ENCODE data around the gene CHST11. TPM values are rescaled to one million over a fixed set of nuclear protein-coding genes. Genes with fewer than 3 reads are reported as not detected.
A peak's percentile ranks its signal among the peaks of the same experiment; 100 is the strongest.

The CHST11 gene
- total and polyA plus RNA-seq, 4 donors = 15.0 to 25.5 (median 18.8) TPM

DNA sequence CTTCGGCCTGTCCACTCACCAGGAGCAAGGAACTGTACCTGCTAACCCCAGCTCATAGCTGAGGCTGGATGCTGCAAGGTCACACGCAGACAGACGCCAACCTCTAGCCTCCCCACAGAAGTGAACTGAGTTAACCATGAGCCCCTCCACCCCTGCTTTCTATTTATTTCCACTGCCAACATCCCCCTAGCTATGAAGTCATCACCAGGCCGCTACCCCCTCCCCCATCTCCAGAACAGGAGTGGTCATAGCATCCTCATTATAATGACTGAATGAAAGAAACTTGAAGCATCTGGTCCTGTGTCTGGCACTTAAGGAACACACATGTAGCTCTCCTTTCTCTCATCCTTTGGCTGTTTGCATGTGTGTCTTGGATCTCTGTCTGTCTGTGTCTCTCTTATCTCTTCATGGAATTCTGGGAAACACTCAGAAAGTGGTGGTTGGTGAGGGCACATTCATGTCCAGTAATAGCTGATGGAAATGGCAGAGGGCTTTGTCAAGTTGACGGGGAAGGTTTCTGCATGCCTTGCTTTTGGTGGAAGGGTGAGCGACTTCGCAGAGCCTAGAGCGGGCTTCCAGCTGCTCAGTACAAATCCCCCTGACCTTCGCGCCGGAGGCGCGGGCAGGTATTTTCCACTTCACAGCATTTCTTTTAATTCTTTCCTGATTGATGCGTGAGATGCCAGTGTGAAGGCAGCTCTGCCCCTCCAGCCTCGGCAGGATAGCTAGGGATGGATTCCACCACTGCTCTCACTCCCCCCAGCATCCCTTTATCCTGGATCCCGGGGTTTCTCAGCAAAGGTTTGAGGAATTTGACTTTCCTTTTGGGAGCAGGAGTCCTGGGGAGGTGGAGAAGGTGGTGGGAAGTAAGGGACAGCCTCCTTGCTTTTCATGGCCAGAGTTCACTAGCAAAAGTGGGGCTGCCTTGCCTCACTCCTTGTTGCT lies 198.2 kb downstream of the CHST11 start:
- Histone ChIP-seq H3K4me3 (ENCODE audit: low read depth, low read length) (no peak overlapping the region), H3K36me3 (ENCODE audit: control insufficient read depth, insufficient read depth, low read length) (no peaks in the 10 kb centered on the region), H3K9me3 (ENCODE audit: control insufficient read depth, insufficient read depth, low read length) (no peaks in the 10 kb centered on the region), H3K27ac (ENCODE audit: low read depth, low read length) (no peak overlapping the region), H3K27me3 (ENCODE audit: control insufficient read depth, insufficient read depth, low read length) (no peaks in the 10 kb centered on the region), H3K4me1 (ENCODE audit: control insufficient read depth, insufficient read depth, low read length) (peaks cover 42% of the 10 kb centered on the region)
- WGBS (ENCODE audit: insufficient coverage) = 74% methylated on average over 7 of the region's 16 CpGs
- DNase-seq (ENCODE audit: low read depth in 4 of 6, low spot score in 6 of 6) = peak in 1 of 6 donors; percentile 41

DNA sequence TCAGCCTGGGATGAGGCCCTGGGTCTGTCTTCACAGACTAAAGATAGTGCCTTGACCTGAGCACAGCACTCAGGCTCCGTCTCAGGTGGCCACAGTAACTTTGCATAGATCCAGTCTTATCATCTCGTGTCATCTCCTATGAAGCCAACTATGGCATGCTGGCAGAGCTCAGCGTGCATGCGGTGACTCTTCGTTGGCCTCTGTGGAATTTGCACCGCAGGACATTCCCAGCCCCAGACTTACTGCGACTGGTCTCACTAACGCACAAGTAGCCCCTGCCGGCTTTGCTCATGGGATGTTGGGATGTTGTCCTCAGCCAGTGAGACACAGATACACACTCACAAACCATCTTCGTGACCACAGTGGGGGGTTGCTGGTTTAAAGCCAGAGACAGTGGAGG lies 199.6 kb downstream of the CHST11 start:
- no peak overlapping the region for H3K4me3 ChIP-seq (ENCODE audit: low read depth, low read length)

DNA sequence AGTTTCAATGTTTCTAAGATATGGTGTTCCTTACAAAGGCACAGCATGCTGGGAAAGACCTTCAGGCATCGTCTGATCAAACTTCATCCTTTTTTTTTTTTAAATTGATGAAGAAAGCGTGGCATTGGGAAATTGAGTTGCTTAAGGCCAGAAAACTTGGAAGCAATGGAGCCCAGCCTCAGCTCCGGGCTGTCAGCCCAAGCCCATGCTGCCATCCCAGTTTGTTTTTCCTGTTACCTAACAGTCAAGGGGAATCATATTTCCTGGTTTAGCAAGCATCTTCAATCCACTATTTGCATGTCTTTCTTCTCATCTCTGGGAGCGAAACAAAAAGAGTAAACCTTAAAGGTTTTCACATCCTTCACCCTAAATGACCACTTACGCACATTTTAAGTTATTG lies 200.2 kb downstream of the CHST11 start:
- DNase-seq (ENCODE audit: low read depth in 4 of 6, low spot score in 6 of 6) = peak in 1 of 6 donors; percentile 59
- Histone ChIP-seq H3K4me1 (ENCODE audit: control insufficient read depth, insufficient read depth, low read length) (peaks cover 37% of the 10 kb centered on the region), H3K9me3 (ENCODE audit: control insufficient read depth, insufficient read depth, low read length) (no peaks in the 10 kb centered on the region), H3K4me3 (ENCODE audit: low read depth, low read length) (no peak overlapping the region), H3K27me3 (ENCODE audit: control insufficient read depth, insufficient read depth, low read length) (no peaks in the 10 kb centered on the region), H3K36me3 (ENCODE audit: control insufficient read depth, insufficient read depth, low read length) (no peaks in the 10 kb centered on the region), H3K27ac (ENCODE audit: low read depth, low read length) (no peak overlapping the region)
- WGBS (ENCODE audit: insufficient coverage) = 29% methylated on average over 2 of the region's 5 CpGs

More for the DNA sequence above, 199.6 kb downstream of the CHST11 start:
- Histone ChIP-seq H3K27me3 (ENCODE audit: control insufficient read depth, insufficient read depth, low read length) (no peaks in the 10 kb centered on the region), H3K36me3 (ENCODE audit: control insufficient read depth, insufficient read depth, low read length) (no peaks in the 10 kb centered on the region), H3K4me1 (ENCODE audit: control insufficient read depth, insufficient read depth, low read length) (peaks cover 38% of the 10 kb centered on the region), H3K9me3 (ENCODE audit: control insufficient read depth, insufficient read depth, low read length) (no peaks in the 10 kb centered on the region), H3K27ac (ENCODE audit: low read depth, low read length) (no peak overlapping the region)
- WGBS (ENCODE audit: insufficient coverage) = 74% methylated on average over 6 of the region's 10 CpGs
- no peak for DNase-seq (ENCODE audit: low read depth in 4 of 6, low spot score in 6 of 6)

DNA sequence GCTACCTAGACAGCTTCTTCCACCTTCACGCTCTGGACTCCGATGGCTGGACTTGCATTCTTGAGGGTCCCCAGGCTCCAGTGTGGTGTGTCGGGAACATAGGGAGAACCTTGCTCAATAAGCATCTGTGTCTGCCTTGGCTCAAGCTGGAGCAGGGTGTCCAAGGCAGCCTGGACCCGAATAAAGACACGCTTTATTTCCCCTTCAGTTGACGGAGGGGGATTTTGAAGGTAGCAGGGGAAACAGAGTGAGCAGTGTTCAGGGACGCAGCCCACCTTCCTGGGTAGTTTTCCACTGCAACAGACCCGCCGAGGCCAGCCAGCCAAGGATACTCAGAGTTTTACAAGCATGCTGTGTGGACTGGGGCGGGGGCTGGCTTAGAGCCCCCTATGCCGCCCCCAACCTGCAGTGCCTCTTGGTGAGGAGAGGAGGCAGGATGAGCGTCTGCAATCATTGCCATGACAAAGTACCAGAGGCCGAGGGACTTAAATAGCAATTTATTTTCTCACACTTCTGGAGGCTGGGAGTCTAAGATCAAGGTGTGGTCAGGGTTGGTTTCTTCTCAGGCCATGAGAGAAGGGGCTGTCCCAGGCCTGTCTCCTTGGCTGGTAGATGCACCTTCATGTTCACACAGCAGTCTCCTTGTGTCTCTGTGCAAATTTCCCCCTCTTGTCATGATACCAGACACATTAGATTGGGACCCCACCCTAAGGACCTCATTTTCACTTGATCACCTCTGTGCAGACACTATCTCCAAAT lies 201.2 kb downstream of the CHST11 start:
- peaks cover 29% of the 10 kb centered on the region for H3K4me1 ChIP-seq (ENCODE audit: control insufficient read depth, insufficient read depth, low read length)
- H3K36me3 ChIP-seq (ENCODE audit: control insufficient read depth, insufficient read depth, low read length) = no peaks in the 10 kb centered on the region
- DNase-seq (ENCODE audit: low read depth in 4 of 6, low spot score in 6 of 6) = peak in 2 of 6 donors; percentile 65 to 70
- 30% methylated on average over 10 of the region's 13 CpGs for WGBS (ENCODE audit: insufficient coverage)
- no peaks in the 10 kb centered on the region for H3K27me3 ChIP-seq (ENCODE audit: control insufficient read depth, insufficient read depth, low read length)
- H3K9me3 ChIP-seq (ENCODE audit: control insufficient read depth, insufficient read depth, low read length) = no peaks in the 10 kb centered on the region
- H3K4me3 ChIP-seq (ENCODE audit: low read depth, low read length) = no peak overlapping the region
- peak overlapping the region; percentile 0 for H3K27ac ChIP-seq (ENCODE audit: low read depth, low read length)

DNA sequence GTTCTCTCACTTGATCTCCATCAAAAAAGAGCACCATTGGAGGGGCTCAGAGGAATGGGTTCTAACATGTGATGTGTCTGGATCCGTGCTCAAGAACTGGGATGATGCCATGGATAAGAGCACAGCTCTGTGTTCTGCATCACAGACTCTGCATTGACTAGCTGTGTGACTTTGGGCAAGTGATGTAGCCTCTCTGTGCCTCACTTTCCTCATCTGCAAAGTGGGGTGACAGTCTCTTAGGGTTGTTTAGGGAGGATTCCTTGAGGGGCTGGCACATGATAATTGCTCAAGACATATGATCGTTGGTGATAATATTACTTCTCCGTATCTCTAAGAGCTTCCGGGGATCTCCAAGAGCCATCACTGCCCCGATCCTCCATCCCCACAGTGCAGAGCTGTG lies 202.3 kb downstream of the CHST11 start:
- Histone ChIP-seq H3K4me1 (ENCODE audit: control insufficient read depth, insufficient read depth, low read length) (peaks cover 31% of the 10 kb centered on the region), H3K9me3 (ENCODE audit: control insufficient read depth, insufficient read depth, low read length) (no peaks in the 10 kb centered on the region), H3K27ac (ENCODE audit: low read depth, low read length) (no peak overlapping the region), H3K36me3 (ENCODE audit: control insufficient read depth, insufficient read depth, low read length) (no peaks in the 10 kb centered on the region), H3K27me3 (ENCODE audit: control insufficient read depth, insufficient read depth, low read length) (no peaks in the 10 kb centered on the region), H3K4me3 (ENCODE audit: low read depth, low read length) (no peak overlapping the region)
- 93% methylated on average over 4 of the region's 5 CpGs for WGBS (ENCODE audit: insufficient coverage)
- no peak for DNase-seq (ENCODE audit: low read depth in 4 of 6, low spot score in 6 of 6)

DNA sequence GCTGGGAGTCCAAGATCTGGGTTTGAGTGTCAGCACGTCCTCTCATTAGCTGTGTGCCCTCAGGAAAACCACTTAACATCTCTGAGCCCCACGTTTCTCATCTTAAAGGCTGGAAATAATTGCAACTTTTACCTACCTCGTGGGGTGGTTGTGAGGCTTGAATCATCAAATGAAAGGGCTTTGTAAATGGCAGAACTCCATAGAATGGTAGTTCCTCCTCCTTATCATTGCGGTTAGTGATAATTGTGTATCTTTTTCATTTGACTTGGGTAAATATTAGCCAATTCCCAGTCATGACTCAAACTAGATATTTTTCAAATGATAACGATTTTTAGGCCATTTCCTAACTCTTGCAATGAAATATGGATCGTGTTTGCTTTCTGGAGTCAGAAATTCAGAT lies 205.5 kb downstream of the CHST11 start:
- H3K36me3 ChIP-seq (ENCODE audit: control insufficient read depth, insufficient read depth, low read length) = no peaks in the 10 kb centered on the region
- H3K27ac ChIP-seq (ENCODE audit: low read depth, low read length) = no peak overlapping the region
- no peaks in the 10 kb centered on the region for H3K9me3 ChIP-seq (ENCODE audit: control insufficient read depth, insufficient read depth, low read length)
- H3K27me3 ChIP-seq (ENCODE audit: control insufficient read depth, insufficient read depth, low read length) = no peaks in the 10 kb centered on the region
- no peak for DNase-seq (ENCODE audit: low read depth in 4 of 6, low spot score in 6 of 6)
- H3K4me1 ChIP-seq (ENCODE audit: control insufficient read depth, insufficient read depth, low read length) = peaks cover 24% of the 10 kb centered on the region
- no CpG with 5 or more reads among the region's 6 CpGs for WGBS (ENCODE audit: insufficient coverage)
- no peak overlapping the region for H3K4me3 ChIP-seq (ENCODE audit: low read depth, low read length)

DNA sequence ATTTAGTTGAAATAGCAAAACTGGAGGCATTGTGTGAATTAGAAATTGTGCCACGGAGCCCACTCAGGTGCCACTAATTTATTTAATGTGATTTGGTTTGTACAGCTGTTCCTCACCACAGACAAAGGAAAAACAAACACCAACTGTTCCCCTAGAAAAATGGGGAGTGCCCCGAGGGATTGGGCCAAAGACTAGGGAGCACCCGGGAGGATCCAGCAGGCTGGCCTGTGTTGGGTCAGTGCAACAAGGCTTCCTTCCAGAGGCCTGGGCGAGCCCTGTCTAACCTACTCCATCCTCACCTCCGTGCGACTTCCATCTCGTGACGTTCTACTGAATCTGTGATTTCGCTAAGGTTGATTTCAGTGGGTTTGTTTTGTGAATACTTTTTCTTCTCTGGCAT lies 206.2 kb downstream of the CHST11 start:
- no peak overlapping the region for H3K27ac ChIP-seq (ENCODE audit: low read depth, low read length)
- H3K27me3 ChIP-seq (ENCODE audit: control insufficient read depth, insufficient read depth, low read length) = no peaks in the 10 kb centered on the region
- H3K4me3 ChIP-seq (ENCODE audit: low read depth, low read length) = no peak overlapping the region
- no peaks in the 10 kb centered on the region for H3K9me3 ChIP-seq (ENCODE audit: control insufficient read depth, insufficient read depth, low read length)
- no peaks in the 10 kb centered on the region for H3K36me3 ChIP-seq (ENCODE audit: control insufficient read depth, insufficient read depth, low read length)
- peaks cover 19% of the 10 kb centered on the region for H3K4me1 ChIP-seq (ENCODE audit: control insufficient read depth, insufficient read depth, low read length)
- WGBS (ENCODE audit: insufficient coverage) = 64% methylated on average over 2 of the region's 9 CpGs
- no peak for DNase-seq (ENCODE audit: low read depth in 4 of 6, low spot score in 6 of 6)

DNA sequence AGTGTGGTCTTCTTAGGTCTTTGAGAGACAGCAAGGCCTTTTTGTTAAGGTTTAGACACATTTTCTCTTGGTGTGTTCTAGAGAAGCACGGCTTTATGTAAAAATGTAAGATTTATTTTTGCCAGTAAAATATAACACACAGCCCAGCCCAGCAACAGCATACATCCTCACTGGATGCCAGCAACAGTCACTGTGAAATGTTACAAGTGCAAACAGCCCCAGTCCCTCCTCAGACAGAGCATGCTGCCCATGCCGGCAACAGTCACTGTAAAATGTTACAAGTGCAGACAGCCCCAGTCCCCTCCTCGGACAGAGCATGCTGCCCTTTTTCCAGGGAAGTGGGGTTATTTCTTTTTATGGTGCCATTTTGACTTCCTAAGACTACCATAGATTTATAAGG lies 207.6 kb downstream of the CHST11 start:
- Histone ChIP-seq H3K27me3 (ENCODE audit: control insufficient read depth, insufficient read depth, low read length) (no peaks in the 10 kb centered on the region), H3K4me3 (ENCODE audit: low read depth, low read length) (no peak overlapping the region), H3K36me3 (ENCODE audit: control insufficient read depth, insufficient read depth, low read length) (no peaks in the 10 kb centered on the region), H3K4me1 (ENCODE audit: control insufficient read depth, insufficient read depth, low read length) (peaks cover 26% of the 10 kb centered on the region), H3K9me3 (ENCODE audit: control insufficient read depth, insufficient read depth, low read length) (no peaks in the 10 kb centered on the region), H3K27ac (ENCODE audit: low read depth, low read length) (no peak overlapping the region)
- DNase-seq (ENCODE audit: low read depth in 4 of 6, low spot score in 6 of 6) = peak in 1 of 6 donors; percentile 44
- no CpG with 5 or more reads among the region's 3 CpGs for WGBS (ENCODE audit: insufficient coverage)

DNA sequence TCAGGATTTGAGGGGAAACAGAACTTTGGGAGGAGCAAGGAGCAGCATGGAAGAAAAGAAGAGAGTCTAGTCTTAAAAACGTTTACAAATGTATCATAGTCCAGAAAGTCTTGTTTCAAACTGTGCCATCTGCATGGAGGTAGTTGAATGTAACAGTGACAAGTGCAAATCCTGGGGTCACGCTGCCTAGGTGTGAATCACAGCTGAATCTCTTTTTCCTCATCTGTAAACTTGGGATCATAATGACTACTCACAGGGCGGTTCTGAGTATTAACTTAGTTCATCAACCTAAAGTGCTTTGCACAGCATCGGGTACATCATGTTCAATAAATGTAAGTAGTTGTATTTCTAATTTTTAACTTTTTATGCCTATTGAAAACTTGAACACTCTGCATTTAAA lies 208.5 kb downstream of the CHST11 start:
- 40% methylated on average over 1 of the region's 4 CpGs for WGBS (ENCODE audit: insufficient coverage)
- no peak for DNase-seq (ENCODE audit: low read depth in 4 of 6, low spot score in 6 of 6)
- peaks cover 32% of the 10 kb centered on the region for H3K4me1 ChIP-seq (ENCODE audit: control insufficient read depth, insufficient read depth, low read length)
- no peaks in the 10 kb centered on the region for H3K36me3 ChIP-seq (ENCODE audit: control insufficient read depth, insufficient read depth, low read length)
- no peaks in the 10 kb centered on the region for H3K9me3 ChIP-seq (ENCODE audit: control insufficient read depth, insufficient read depth, low read length)
- no peak overlapping the region for H3K4me3 ChIP-seq (ENCODE audit: low read depth, low read length)
- H3K27me3 ChIP-seq (ENCODE audit: control insufficient read depth, insufficient read depth, low read length) = no peaks in the 10 kb centered on the region
- H3K27ac ChIP-seq (ENCODE audit: low read depth, low read length) = no peak overlapping the region

Data from spinal cord (tissue), 10 donors.